ENCODE results near the gene WWOX. TPM values are rescaled to one million over a fixed set of nuclear protein-coding genes. Genes with fewer than 3 reads are reported as not detected.
A peak's percentile ranks its signal among the peaks of the same experiment; 100 is the strongest.

WWOX gene
- total RNA-seq, 2 donors from 2014 or later: 30.0 to 35.4 TPM

- Mint-ChIP-seq H3K4me1 (peaks cover 34% of the 10 kb centered on the region), H3K36me3 (ENCODE audit: low read depth) (no peaks in the 10 kb centered on the region), H3K4me3 (no peak overlapping the region), H3K27me3 (ENCODE audit: insufficient read depth) (no peaks in the 10 kb centered on the region), H3K9me3 (no peaks in the 10 kb centered on the region), H3K27ac (peak overlapping the region; percentile 33)
- no peak overlapping the region for H3K27ac ChIP-seq (ENCODE audit: low read depth, low read length)
- no peaks in the 10 kb centered on the region for H3K27me3 ChIP-seq (ENCODE audit: control insufficient read depth, insufficient read depth, low read length, poor library complexity, severe bottlenecking)
- DNase-seq: no peak
- H3K4me1 ChIP-seq (ENCODE audit: control insufficient read depth, insufficient read depth, low read length): no peaks in the 10 kb centered on the region
- no peak overlapping the region for H3K9ac ChIP-seq (ENCODE audit: extremely low read depth, low read length, poor library complexity, severe bottlenecking)
- H3K9me3 ChIP-seq (ENCODE audit: control insufficient read depth, low read length): no peaks in the 10 kb centered on the region
- no peak overlapping the region for H3K4me3 ChIP-seq (ENCODE audit: low read length)
- 83 to 84% methylated on average over 4 to 5 of the region's 5 CpGs for WGBS, 2 experiments (ENCODE audit: insufficient coverage in 1 of 2, insufficient read length in 1 of 2)
- no peaks in the 10 kb centered on the region for H3K36me3 ChIP-seq (ENCODE audit: control insufficient read depth, insufficient read depth, low read length)
- TF ChIP-seq, protein P1, sequence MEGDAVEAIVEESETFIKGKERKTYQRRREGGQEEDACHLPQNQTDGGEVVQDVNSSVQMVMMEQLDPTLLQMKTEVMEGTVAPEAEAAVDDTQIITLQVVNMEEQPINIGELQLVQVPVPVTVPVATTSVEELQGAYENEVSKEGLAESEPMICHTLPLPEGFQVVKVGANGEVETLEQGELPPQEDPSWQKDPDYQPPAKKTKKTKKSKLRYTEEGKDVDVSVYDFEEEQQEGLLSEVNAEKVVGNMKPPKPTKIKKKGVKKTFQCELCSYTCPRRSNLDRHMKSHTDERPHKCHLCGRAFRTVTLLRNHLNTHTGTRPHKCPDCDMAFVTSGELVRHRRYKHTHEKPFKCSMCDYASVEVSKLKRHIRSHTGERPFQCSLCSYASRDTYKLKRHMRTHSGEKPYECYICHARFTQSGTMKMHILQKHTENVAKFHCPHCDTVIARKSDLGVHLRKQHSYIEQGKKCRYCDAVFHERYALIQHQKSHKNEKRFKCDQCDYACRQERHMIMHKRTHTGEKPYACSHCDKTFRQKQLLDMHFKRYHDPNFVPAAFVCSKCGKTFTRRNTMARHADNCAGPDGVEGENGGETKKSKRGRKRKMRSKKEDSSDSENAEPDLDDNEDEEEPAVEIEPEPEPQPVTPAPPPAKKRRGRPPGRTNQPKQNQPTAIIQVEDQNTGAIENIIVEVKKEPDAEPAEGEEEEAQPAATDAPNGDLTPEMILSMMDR (conservative IDR thresholded peaks at IDR 0.05): no peak
Measured at GRCh38 chr16:79188739-79189122, 1089.3 kb downstream of the WWOX start.

- H3K4me3 Mint-ChIP-seq: no peak overlapping the region
- Histone ChIP-seq H3K27me3 (ENCODE audit: control insufficient read depth, insufficient read depth, low read length, poor library complexity, severe bottlenecking) (no peaks in the 10 kb centered on the region), H3K4me3 (ENCODE audit: low read length) (no peak overlapping the region), H3K4me1 (ENCODE audit: control insufficient read depth, insufficient read depth, low read length) (no peaks in the 10 kb centered on the region), H3K9ac (ENCODE audit: extremely low read depth, low read length, poor library complexity, severe bottlenecking) (no peak overlapping the region), H3K9me3 (ENCODE audit: control insufficient read depth, low read length) (no peaks in the 10 kb centered on the region), H3K27ac (ENCODE audit: low read depth, low read length) (no peak overlapping the region), H3K36me3 (ENCODE audit: control insufficient read depth, insufficient read depth, low read length) (no peaks in the 10 kb centered on the region)
- TF ChIP-seq, protein P1 (conservative IDR thresholded peaks at IDR 0.05): no peak
- 95 to 100% methylated on average over 1 of the region's 1 CpG for WGBS, 2 experiments (ENCODE audit: insufficient coverage in 1 of 2, insufficient read length in 1 of 2)
- H3K27ac Mint-ChIP-seq: no peak overlapping the region
- H3K27me3 Mint-ChIP-seq (ENCODE audit: insufficient read depth): no peaks in the 10 kb centered on the region
- no peaks in the 10 kb centered on the region for H3K36me3 Mint-ChIP-seq (ENCODE audit: low read depth)
- H3K9me3 Mint-ChIP-seq: no peaks in the 10 kb centered on the region
- H3K4me1 Mint-ChIP-seq: peaks cover 24% of the 10 kb centered on the region
- no peak for DNase-seq
Measured at GRCh38 chr16:79190542-79190941, 1091.1 kb downstream of the WWOX start.

- DNase-seq: no peak
- H3K9ac ChIP-seq (ENCODE audit: extremely low read depth, low read length, poor library complexity, severe bottlenecking): no peak overlapping the region
- H3K4me3 ChIP-seq (ENCODE audit: low read length): no peak overlapping the region
- H3K27ac Mint-ChIP-seq: no peak overlapping the region
- no peaks in the 10 kb centered on the region for H3K27me3 ChIP-seq (ENCODE audit: control insufficient read depth, insufficient read depth, low read length, poor library complexity, severe bottlenecking)
- H3K4me1 ChIP-seq (ENCODE audit: control insufficient read depth, insufficient read depth, low read length): no peaks in the 10 kb centered on the region
- no peaks in the 10 kb centered on the region for H3K36me3 Mint-ChIP-seq (ENCODE audit: low read depth)
- H3K27ac ChIP-seq (ENCODE audit: low read depth, low read length): no peak overlapping the region
- H3K36me3 ChIP-seq (ENCODE audit: control insufficient read depth, insufficient read depth, low read length): no peaks in the 10 kb centered on the region
- no peaks in the 10 kb centered on the region for H3K9me3 Mint-ChIP-seq
- WGBS, 2 experiments (ENCODE audit: insufficient coverage in 1 of 2, insufficient read length in 1 of 2): 90 to 93% methylated on average over 8 of the region's 8 CpGs
- H3K9me3 ChIP-seq (ENCODE audit: control insufficient read depth, low read length): no peaks in the 10 kb centered on the region
- TF ChIP-seq, protein P1 (conservative IDR thresholded peaks at IDR 0.05): no peak
- peaks cover 2% of the 10 kb centered on the region for H3K27me3 Mint-ChIP-seq (ENCODE audit: insufficient read depth)
- H3K4me1 Mint-ChIP-seq: peaks cover 16% of the 10 kb centered on the region
- H3K4me3 Mint-ChIP-seq: no peak overlapping the region
Measured at GRCh38 chr16:79191933-79192332, 1092.5 kb downstream of the WWOX start.

All from endodermal cell (in vitro differentiated cells).